NCI-H146 treated with DMSO at 0.1 percent for 48 hours (cell line): Measurements from ENCODE around the gene RFXAP.

Experiments
- DNase-seq: peaks from one replicate; lab custom pipeline; 2025; ENCODE audit not compliant: unreplicated experiment; lab: John Stamatoyannopoulos, UW

Gene RFXAP

DNA sequence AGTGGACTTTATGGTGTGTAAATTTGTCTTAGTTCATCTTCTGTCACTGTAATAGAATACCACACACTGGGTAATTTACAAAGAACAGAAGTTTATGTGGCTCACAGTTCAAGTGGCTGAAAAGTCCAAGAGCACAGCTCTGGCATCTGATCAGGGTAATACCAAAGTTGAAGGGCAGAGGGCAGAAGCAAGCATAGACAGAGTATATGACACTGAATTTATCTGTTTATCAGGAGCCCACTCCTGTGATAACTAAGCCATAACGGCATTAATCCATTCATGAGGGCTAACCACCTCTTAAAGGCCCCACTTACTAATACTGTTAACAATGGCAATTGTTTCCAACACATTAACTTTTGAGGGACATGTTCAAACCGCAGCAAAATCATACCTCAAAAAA lies 4.0 kb upstream of the RFXAP start:
- DNase-seq = no peak

DNA sequence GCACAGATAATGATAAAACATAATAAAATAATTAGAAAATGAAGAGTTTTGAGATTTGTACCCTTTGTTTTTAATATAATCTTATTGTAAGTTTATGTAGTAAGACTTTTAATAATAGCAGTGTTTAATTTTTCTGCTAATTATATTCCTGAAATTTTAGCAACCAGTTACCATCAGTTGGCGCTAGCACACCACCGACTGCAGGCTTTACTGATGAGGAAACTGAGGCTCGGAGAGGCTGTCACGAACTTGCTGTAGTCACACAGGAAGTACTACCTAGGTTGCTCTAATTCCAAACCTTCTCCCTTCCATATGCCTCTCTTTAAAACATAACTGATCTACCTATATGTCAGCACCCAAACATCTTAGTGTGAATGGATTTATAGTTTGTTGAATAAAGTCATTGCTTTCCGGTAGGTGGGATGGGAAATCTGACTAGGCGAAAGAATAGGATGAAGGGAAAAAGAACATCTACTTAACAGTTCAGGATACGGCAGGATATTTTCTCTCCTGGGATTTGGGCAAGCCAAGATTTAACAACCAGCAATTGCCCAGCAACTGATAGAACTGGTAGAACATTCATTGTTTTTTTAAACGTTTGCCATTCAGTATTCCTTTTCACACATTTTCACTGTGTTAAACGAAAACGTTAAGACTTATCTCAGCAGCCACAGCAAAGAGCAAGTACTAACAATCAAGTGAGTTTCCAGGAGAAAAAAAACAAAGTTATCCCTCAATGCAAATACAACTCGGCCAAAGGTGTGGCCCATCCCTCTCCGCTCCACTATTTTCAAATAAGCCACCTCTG lies 822 bp upstream of the RFXAP start:
- DNase-seq = no peak

DNA sequence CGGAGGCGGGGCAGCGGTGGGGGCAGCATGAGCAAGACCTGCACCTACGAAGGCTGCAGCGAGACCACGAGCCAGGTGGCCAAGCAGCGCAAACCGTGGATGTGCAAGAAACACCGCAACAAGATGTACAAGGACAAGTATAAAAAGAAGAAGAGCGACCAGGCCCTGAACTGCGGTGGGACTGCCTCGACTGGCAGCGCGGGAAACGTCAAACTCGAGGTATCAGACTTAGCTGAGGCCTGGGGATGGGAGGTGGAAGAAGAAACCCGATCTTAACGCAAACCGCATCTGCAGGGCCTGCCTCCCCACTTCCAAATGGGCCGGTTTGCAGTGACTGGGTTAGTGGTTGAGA lies 693 bp downstream of the RFXAP start:
- DNase-seq = no peak

DNA sequence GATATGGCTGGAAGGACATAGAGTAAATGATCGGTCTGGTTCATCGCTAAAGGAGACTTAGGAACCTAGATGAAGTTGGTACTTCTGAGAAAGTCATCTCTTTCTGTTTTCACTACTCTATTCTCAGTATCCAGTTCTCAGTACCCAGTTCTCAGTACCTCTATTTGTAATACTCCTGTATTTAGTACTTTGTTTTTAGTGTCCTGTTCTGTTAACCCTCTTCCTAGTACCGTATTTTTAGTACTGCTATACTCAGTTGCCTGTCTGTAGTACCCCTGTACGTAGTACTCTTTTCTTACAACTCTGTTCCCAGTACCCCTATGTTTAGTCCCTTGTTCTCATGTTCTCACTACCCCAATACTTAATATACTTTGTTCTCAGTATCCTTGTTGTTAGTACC lies 1.2 kb downstream of the RFXAP start:
- no peak for DNase-seq

DNA sequence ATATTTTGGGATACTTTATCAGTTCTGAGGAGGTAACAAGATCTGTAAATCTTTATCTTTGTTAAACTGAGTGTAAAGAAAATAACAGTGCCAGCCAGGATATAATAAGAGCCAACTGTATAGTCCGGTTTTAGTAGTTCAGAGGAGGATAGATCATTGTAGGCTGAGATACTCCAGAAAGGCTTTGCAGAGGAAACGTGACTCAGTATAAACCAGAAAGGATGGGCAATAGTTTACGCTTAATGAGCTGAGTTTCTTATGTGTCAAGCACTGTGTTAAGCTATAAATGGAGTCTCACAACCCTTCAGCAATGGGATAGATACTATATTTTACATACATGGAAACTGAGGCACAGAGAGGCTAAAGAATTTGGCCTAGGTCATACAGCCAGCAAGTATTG lies 3.8 kb downstream of the RFXAP start:
- no peak for DNase-seq

DNA sequence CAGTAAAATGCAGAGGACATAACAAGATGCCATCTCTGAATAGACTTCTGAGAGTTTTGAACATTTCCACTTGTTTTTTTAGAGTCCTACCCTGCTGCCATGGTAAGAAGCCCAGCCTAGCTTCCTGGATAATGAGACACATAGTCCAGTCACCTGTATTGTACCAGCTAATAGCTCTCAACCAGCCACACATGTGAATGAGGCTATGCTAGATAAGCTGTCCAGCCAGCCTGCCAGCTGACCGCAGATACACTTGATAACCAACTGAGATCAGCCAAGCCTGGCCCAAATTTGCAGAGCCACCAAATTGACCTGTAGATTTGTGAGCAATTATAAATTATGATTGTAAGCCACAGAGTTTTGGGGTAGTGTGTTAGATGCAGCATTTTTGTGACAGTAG lies 10.7 kb downstream of the RFXAP start:
- DNase-seq = no peak

DNA sequence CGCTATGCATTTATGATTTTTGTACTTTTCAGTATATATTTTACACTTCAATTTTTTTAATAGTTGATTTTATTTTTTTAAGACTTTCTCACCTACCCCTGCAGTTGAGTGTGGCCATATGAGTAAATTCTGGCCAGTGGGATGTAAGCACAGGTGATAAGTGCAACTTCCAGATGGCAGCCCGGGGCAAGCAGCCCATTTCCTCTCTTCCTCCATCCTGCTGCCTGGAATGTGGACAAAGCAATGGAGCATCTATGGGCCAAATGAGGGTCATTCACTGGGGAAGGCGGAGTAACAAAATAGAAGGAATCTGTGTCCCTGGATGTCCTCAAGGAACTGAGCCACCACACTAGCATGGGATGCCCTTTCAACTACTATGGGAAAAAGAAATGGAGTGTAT lies 12.3 kb downstream of the RFXAP start:
- no peak for DNase-seq

DNA sequence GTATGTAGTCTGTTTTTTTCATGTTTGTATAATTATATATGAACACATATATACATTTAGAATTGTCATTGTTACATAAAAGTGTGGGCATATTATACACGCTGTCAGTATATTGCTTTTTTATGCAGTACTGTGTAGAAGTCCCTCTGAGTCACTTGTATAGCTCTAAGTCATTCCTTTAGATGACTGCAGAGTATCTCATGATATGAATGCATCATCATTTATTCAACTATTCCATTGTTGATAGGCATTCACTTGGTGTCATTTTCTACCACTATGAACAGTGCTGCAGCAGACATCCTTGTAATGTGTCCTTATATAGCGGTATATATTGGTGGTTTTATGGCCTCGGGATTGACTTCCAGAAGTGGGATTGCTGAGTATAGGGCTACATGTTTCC lies 15.3 kb downstream of the RFXAP start:
- DNase-seq = no peak

DNA sequence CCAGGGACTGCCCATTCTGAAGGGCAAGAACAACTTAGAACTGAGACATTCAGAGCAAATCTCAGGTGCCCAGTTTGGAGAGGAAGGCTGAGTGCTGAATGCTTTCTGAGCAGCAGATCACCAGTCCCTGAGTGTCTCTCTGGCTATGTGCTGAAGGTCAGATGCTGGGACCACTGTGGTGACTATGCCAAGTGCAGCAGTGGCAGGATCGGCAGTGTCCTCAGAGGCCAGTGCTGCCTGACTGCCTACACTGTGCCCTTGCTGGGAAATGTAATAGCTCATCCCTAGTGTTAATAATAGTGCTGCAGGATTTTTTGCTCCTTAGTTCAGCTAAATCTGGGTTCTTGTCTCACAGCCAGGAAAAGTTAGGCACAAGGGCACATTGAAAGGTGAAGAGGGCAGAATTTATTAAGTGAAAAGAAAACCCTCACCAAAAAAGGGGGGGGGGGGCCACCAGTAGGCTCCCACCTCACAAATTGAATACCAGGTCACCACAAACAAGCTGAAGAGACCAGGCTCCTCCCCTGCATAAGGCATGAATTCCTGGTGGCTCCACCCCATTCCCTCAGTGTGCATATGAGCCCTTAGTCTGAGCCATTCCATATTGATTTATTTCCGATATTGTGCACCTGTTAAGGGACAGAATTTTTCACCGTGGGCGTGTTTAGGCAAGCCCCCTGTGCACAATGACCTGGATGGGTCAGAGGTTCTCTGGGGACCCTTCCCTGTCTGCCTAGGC lies 18.5 kb downstream of the RFXAP start:
- DNase-seq = no peak

DNA sequence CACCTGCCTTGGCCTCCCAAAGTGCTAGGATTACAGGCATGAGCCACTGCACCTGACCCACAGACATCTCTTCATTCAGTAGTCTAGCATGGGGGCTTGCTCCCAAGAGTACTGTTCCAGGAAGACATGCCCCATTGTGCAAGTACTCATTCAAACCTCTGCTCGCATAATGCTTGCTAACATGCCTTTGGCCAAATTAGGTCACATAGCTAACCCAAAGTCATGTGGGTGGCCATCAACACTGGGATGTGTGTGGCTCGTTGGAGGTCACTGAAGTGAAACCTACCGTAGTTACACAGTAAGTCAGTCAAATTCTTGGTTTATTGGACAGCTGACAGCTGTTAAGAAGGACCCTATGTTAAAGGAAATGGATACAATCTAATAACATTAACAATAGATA lies 20.3 kb downstream of the RFXAP start:
- no peak for DNase-seq

DNA sequence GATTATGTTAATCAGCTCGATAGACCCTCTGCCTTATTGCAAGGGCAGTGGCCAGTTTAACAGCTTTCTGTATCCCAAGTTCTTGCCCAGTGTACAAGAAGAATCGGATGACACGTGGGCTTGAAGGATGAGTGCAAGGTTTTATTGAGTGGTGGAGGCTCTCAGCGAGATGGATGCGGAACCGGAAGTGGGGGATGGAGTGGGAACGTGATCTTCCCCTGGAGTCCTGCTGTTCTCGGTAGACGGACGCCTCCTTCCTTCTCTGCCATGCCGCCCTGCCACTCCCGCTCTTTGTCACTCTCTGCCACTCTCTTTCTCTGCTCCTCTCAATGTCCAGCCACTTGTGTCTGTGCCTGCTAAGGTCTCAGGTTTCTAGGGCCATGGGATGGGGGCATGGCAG lies 21.0 kb downstream of the RFXAP start:
- no peak for DNase-seq

DNA sequence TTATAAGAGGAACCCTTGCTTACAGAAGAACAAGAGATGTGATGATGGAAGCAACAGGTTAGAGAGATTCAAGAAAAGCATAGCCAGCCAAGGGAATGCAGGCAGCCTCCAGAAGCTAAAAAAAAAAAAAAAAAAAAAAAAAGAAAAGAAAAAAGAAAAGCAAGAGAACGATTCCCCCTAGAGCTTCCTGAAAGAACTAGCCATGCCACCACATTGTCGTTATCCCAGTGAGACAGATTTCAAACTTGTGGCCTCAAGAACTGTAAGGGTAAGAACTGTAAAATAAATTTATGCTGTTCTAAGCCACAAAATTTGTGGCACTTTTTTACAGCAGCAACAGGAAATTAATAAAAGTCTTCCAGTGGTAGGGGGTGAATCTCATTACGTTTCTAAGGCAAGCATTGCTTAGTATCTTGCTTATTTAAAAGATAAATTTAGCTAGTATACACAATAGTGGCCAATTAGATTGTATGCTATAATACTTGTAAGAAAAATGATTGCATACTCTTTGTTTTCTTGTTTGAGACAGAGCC lies 21.8 kb downstream of the RFXAP start:
- no peak for DNase-seq

DNA sequence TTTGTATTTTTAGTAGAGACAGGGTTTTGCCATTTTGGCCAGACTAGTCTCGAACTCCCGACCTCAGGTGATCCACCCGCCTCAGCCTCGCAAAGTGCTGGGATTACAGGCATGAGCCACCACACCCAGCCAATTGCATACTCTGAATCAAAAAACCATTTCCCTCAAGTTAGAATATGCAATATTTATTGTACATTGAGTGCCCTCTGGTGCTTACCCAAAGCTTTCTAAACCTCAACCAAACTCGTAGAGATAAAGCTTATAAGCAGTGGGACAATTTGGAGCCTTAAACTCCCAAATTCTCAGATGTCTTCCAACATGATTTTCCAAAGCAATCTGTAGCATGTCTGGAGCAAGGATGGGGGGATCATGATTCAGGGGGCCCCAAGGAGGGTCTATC lies 22.4 kb downstream of the RFXAP start:
- no peak for DNase-seq

DNA sequence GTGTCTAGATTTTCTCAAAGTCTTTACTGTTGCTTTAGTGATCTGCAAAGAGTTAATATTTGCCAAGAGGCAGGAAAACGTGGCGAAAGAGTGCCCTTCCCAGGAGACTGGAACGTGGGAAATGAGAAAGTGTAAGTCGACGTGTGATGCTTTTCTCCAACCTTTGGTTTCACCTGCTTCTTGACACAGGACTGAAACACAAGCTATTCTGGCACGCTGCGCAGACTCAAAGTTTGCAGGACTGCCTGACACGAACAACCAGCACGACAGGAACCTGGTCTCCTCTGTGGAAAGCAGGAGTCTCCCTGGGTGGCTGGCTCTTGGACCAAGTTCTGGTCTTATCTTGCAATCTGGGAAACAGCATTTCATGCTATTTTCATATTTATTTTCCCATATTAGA lies 28.6 kb downstream of the RFXAP start:
- no peak for DNase-seq

DNA sequence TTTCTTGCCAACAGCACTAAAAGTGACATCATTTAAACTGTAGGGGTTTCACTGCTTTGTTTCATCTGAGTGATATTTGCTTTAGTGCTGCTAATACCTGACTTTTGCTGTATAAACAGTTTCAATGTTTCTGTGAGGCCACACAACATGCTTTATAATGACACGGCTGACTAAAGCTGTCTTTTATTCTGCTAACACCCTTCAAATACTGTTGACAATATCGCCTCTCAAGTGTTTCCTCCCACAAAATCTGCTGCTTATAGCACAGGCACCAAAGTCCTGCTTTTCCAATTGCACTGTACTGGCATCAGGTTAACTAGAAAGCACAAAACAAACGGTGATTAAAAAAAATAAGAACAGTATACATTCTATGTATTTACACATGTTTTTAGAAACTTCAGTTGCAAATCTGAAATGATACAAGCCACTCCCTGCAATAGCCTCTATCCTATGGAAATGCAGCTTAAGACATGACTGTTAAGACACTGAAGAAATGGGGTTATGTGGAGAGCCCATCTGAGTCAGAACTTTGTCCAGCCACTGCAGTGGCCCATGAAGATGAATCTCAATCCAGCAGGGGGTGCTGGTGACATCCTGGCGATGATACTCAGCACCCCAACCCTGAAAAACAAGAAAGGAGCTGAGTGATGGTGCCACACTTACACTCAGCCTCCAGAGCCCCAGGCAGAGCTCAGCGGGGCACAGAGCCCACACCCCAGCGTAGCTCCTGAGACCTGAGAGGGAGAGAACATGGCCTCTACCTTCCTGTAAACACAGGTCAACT lies 29.4 kb downstream of the RFXAP start:
- DNase-seq = no peak

DNA sequence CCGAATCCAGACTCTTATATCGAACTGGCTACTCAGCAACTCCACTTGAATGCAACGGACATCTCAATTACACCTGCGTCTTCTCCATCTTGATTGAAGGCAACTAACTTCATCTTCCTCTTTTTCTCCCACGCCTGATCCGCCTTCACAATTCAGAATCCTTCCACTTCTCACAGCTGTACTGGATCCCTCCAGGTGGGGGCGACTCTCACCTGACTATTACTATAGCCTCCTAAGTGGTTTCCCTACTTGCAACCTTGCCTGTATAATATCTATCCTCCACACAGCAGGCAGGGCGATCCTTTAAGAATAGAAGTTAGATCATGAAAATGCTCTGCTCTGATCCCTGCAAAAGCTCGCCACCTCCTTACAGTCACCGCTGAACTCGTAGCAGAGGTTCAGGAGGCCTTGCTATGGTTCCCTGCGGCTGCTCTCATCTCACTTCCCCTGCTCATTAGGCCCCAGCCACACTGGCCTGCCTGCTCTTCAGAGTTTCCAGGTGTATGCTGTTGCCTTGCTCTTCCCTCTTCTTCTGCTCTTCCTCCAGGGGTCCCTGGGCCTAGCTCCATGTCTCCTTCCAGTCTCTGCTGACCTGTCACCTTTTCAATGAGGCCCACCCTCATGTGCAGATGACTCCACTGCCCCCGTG lies 31.9 kb downstream of the RFXAP start:
- DNase-seq = no peak

DNA sequence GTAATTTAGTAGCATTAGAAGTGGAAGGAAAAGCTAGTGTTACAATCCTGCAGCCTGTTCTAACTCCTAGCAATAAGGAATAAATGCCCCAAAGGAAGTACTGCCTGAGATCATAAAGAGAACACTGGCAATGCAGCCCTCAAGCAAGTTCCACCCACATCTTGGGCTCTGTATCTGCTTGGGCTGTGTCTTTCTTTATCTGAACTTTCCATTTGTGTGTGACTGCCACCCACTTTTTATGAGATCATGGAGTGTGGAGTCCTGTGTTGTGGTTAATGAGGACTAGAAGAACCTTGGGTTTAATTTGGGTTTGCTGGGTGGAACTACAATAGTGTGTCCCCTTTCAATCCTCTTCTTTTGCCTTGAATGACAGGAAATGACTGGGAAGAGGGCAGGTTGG lies 38.2 kb downstream of the RFXAP start:
- no peak for DNase-seq

DNA sequence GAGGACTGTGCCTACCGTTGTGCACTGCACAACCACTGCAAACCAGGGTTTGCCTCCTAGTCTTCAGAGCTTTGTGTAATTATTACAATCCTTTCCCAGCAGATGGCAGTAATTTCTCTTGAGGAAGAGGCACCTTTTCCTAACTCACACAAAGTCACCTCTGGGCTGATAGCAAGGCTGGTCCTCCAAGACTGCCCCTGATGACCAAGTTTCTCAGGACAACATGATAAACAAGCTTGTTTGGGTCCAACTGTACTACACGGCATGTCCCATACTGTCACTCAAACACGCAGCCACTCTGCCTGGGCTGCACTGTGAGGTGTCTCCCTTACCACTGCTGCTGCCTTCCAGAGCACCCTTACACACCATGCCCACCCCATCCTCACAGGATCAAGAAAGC lies 39.3 kb downstream of the RFXAP start:
- DNase-seq = peak; percentile 70

DNA sequence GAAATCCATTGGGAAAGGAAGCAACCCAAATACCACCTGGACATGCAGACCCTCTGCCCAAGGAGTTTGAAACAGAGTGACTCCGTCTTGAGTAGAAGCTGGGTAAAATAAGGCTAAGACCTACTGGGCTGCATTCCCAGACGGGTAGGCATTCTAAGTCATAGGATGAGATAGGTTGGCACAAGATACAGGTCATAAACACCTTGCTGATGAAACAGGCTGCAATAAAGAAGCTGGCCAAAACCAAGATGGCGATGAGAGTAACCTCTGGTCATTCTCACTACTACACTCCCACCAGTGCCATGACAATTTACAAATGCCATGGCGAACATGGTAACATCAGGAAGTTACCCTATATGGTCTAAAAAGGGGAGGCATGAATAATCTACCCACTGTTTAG lies 40.2 kb downstream of the RFXAP start:
- no peak for DNase-seq

DNA sequence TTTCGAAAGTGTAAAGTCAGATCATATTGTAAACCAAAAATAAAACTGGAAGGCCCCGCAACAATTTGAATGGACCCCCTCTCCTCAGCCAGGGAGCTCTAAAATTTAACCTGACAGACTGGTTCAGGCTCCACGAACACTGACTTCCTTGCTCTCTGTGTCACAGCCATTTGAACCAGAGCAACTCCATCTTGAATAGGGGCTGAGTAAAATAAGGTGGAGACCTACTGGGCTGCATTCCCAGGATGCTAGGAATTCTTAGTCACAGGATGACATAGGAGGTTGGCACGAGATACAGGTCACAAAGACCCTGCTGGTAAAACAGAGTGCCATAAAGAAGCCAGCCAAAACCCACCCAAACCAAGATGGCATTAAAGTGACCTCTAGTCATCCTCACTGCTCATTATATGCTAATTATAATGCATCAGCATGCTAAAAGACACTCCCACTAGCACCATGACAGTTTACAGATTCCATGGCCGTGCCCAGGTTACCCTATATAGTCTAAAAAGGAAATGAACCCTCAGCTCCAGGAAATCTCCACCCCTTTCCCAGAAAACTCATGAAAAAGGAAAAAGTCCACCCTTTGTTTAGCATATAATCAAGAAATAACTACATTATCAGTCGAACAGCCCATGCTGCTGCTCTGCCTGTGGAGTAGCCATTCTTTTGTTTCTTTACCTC lies 43.1 kb downstream of the RFXAP start:
- DNase-seq = no peak

DNA sequence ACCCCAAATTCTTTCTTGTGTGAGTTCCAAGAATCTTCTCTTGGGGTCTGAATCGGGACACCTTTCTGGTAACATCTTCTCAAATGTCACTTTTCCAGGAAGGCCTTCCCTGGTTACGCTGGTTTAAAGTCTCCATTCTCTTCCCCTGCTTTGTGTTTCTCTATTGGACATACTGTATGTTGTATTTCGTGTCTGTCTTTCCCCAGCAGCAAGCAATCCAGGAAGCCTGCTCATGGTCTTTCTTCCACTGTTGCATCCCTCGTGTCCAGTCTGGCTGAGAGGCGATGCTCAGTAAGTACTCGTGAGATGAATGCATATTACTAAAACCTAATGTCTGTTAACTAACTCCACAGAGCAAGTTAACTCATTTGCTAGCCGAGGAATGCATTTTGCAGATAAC lies 43.7 kb downstream of the RFXAP start:
- no peak for DNase-seq
